Activated naive CD8-positive, alpha-beta T cell treated with anti-CD3 and anti-CD28 coated beads for 36 hours (primary cell): Measurements from ENCODE around the gene PAK5. TPM values are rescaled to one million over a fixed set of nuclear protein-coding genes. Genes with fewer than 3 reads are reported as not detected.

Experiments used
- DNase-seq: peaks from one replicate; pipeline ENCODE4 v3.0.0; 2021
- H3K27ac Mint-ChIP-seq: one replicate; pipeline ENCODE4 v1.8.0; 2022; ENCODE audit warnings: mild to moderate bottlenecking, moderate library complexity, mixed read lengths
- H3K27me3 Mint-ChIP-seq: one replicate; pipeline ENCODE4 v1.8.0; 2022; ENCODE audit warnings: mild to moderate bottlenecking, mixed read lengths
- H3K36me3 Mint-ChIP-seq: one replicate; pipeline ENCODE4 v1.8.0; 2021; ENCODE audit warnings: mild to moderate bottlenecking, mixed read lengths
- H3K4me1 Mint-ChIP-seq: one replicate; pipeline ENCODE4 v1.8.0; 2021; ENCODE audit warnings: mixed read lengths
- H3K4me3 Mint-ChIP-seq: one replicate; pipeline ENCODE4 v1.8.0; 2022; ENCODE audit warnings: mild to moderate bottlenecking, moderate library complexity, mixed read lengths
- H3K9me3 Mint-ChIP-seq: one replicate; pipeline ENCODE4 v1.8.0; 2022; ENCODE audit warnings: mixed read lengths
- total RNA-seq, 2 experiments: library from RNA; stranded (reverse); gene quantifications; one replicate each; pipeline ENCODE4 v1.2.3, GENCODE V29; 2021

PAK5 gene
- total RNA-seq, 2 experiments from 2014 or later: not detected

- Mint-ChIP-seq H3K9me3 (no peaks in the 10 kb centered on the region), H3K27me3 (peaks cover 4% of the 10 kb centered on the region), H3K4me1 (no peaks in the 10 kb centered on the region), H3K36me3 (no peaks in the 10 kb centered on the region), H3K27ac (no peak overlapping the region), H3K4me3 (no peak overlapping the region)
- DNase-seq: no peak
Measured at GRCh38 chr20:9532069-9532838, 306.6 kb downstream of the PAK5 start.

GRCh38 chr20:9531581-9531980 lies 307.3 kb downstream of the PAK5 start:
- Mint-ChIP-seq H3K4me3 (no peak overlapping the region), H3K27ac (no peak overlapping the region), H3K4me1 (no peaks in the 10 kb centered on the region), H3K36me3 (no peaks in the 10 kb centered on the region), H3K9me3 (no peaks in the 10 kb centered on the region), H3K27me3 (peaks cover 1% of the 10 kb centered on the region)
- DNase-seq: no peak

GRCh38 chr20:9523636-9524035 lies 315.2 kb downstream of the PAK5 start:
- Mint-ChIP-seq H3K27me3 (peaks cover 2% of the 10 kb centered on the region), H3K27ac (no peak overlapping the region), H3K4me1 (no peaks in the 10 kb centered on the region), H3K9me3 (no peaks in the 10 kb centered on the region), H3K4me3 (no peak overlapping the region), H3K36me3 (no peaks in the 10 kb centered on the region)
- DNase-seq: no peak

- Mint-ChIP-seq H3K4me3 (no peak overlapping the region), H3K4me1 (no peaks in the 10 kb centered on the region), H3K36me3 (no peaks in the 10 kb centered on the region), H3K27ac (no peak overlapping the region), H3K27me3 (peaks cover 38% of the 10 kb centered on the region), H3K9me3 (no peaks in the 10 kb centered on the region)
- no peak for DNase-seq
Measured at GRCh38 chr20:9520086-9520485, 318.8 kb downstream of the PAK5 start.

- no peak overlapping the region for H3K27ac Mint-ChIP-seq
- H3K4me1 Mint-ChIP-seq: no peaks in the 10 kb centered on the region
- peaks cover 52% of the 10 kb centered on the region for H3K27me3 Mint-ChIP-seq
- H3K4me3 Mint-ChIP-seq: no peak overlapping the region
- no peaks in the 10 kb centered on the region for H3K36me3 Mint-ChIP-seq
- H3K9me3 Mint-ChIP-seq: no peaks in the 10 kb centered on the region
- DNase-seq: no peak
Measured at GRCh38 chr20:9518576-9519175, 320.2 kb downstream of the PAK5 start.

GRCh38 chr20:9517297-9518162 lies 321.3 kb downstream of the PAK5 start:
- no peak for DNase-seq
- Mint-ChIP-seq H3K27me3 (peaks cover 61% of the 10 kb centered on the region), H3K36me3 (no peaks in the 10 kb centered on the region), H3K4me1 (no peaks in the 10 kb centered on the region), H3K27ac (no peak overlapping the region), H3K4me3 (no peak overlapping the region), H3K9me3 (no peaks in the 10 kb centered on the region)

GRCh38 chr20:9516234-9516871 lies 322.5 kb downstream of the PAK5 start:
- H3K27ac Mint-ChIP-seq: no peak overlapping the region
- H3K36me3 Mint-ChIP-seq: no peaks in the 10 kb centered on the region
- no peak for DNase-seq
- H3K4me3 Mint-ChIP-seq: no peak overlapping the region
- no peaks in the 10 kb centered on the region for H3K9me3 Mint-ChIP-seq
- no peaks in the 10 kb centered on the region for H3K4me1 Mint-ChIP-seq
- peaks cover 69% of the 10 kb centered on the region for H3K27me3 Mint-ChIP-seq

GRCh38 chr20:9515741-9516233 lies 323.1 kb downstream of the PAK5 start:
- Mint-ChIP-seq H3K27me3 (peaks cover 72% of the 10 kb centered on the region), H3K4me3 (no peak overlapping the region), H3K4me1 (no peaks in the 10 kb centered on the region)

GRCh38 chr20:9515214-9515585 lies 323.7 kb downstream of the PAK5 start:
- no peak for DNase-seq
- H3K27me3 Mint-ChIP-seq: peaks cover 76% of the 10 kb centered on the region
- H3K4me1 Mint-ChIP-seq: no peaks in the 10 kb centered on the region
- no peak overlapping the region for H3K4me3 Mint-ChIP-seq
- no peaks in the 10 kb centered on the region for H3K9me3 Mint-ChIP-seq
- no peaks in the 10 kb centered on the region for H3K36me3 Mint-ChIP-seq
- no peak overlapping the region for H3K27ac Mint-ChIP-seq

More at GRCh38 chr20:9515741-9516233, 323.1 kb downstream of the PAK5 start:
- DNase-seq: no peak
- Mint-ChIP-seq H3K9me3 (no peaks in the 10 kb centered on the region), H3K36me3 (no peaks in the 10 kb centered on the region), H3K27ac (no peak overlapping the region)

- no peaks in the 10 kb centered on the region for H3K9me3 Mint-ChIP-seq
- H3K27me3 Mint-ChIP-seq: peaks cover 81% of the 10 kb centered on the region
- H3K27ac Mint-ChIP-seq: no peak within 1 kb of the TSS
- no peaks in the 10 kb centered on the region for H3K4me1 Mint-ChIP-seq
- no peak within 1 kb of the TSS for H3K4me3 Mint-ChIP-seq
- DNase-seq: no peak
- H3K36me3 Mint-ChIP-seq: no peaks in the 10 kb centered on the region
Measured at GRCh38 chr20:9514461-9515213, 324.2 kb downstream of the PAK5 start, which contains the start of gene LAMP5. TSS of gene LAMP5 (plus strand) at chr20:9514590. CDS start at chr20:9514853, 263 bp downstream.

- Mint-ChIP-seq H3K9me3 (no peaks in the 10 kb centered on the region), H3K36me3 (no peaks in the 10 kb centered on the region), H3K27ac (no peak overlapping the region), H3K4me3 (no peak overlapping the region), H3K4me1 (no peaks in the 10 kb centered on the region), H3K27me3 (peaks cover 87% of the 10 kb centered on the region)
- no peak for DNase-seq
Measured at GRCh38 chr20:9514072-9514460, 324.8 kb downstream of the PAK5 start.

GRCh38 chr20:9510911-9511310 lies 328.0 kb downstream of the PAK5 start:
- Mint-ChIP-seq H3K36me3 (no peaks in the 10 kb centered on the region), H3K4me3 (no peak overlapping the region), H3K27ac (no peak overlapping the region), H3K9me3 (no peaks in the 10 kb centered on the region), H3K27me3 (peaks cover 85% of the 10 kb centered on the region), H3K4me1 (no peaks in the 10 kb centered on the region)
- DNase-seq: no peak

GRCh38 chr20:9509246-9509645 lies 329.6 kb downstream of the PAK5 start:
- H3K4me1 Mint-ChIP-seq: no peaks in the 10 kb centered on the region

GRCh38 chr20:9508696-9509178 lies 330.1 kb downstream of the PAK5 start:
- no peaks in the 10 kb centered on the region for H3K9me3 Mint-ChIP-seq
- H3K4me1 Mint-ChIP-seq: no peaks in the 10 kb centered on the region
- H3K36me3 Mint-ChIP-seq: no peaks in the 10 kb centered on the region
- no peak overlapping the region for H3K27ac Mint-ChIP-seq
- H3K27me3 Mint-ChIP-seq: peaks cover 67% of the 10 kb centered on the region
- no peak overlapping the region for H3K4me3 Mint-ChIP-seq
- no peak for DNase-seq

More at GRCh38 chr20:9509246-9509645, 329.6 kb downstream of the PAK5 start:
- H3K27ac Mint-ChIP-seq: no peak overlapping the region
- H3K27me3 Mint-ChIP-seq: peaks cover 72% of the 10 kb centered on the region
- H3K4me3 Mint-ChIP-seq: no peak overlapping the region
- DNase-seq: no peak
- H3K36me3 Mint-ChIP-seq: no peaks in the 10 kb centered on the region
- H3K9me3 Mint-ChIP-seq: no peaks in the 10 kb centered on the region
